GM10847 (cell line): Measurements from ENCODE around the gene AMPD3.

Experiments used
- POLR2A ChIP-seq: IDR thresholded peaks from 2 replicates; pipeline ENCODE4 v1.6.1; 2011; ENCODE audit not compliant: insufficient read length; ENCODE audit errors: extremely low read depth

Gene AMPD3

GRCh38 chr11:10520562-10520961 lies 65.5 kb downstream of the AMPD3 start:
- no peak for TF ChIP-seq POLR2A

GRCh38 chr11:10522276-10522675 lies 67.2 kb downstream of the AMPD3 start:
- TF ChIP-seq POLR2A = no peak

- TF ChIP-seq POLR2A = no peak
Observed at GRCh38 chr11:10522921-10523320, 67.9 kb downstream of the AMPD3 start.

DNA sequence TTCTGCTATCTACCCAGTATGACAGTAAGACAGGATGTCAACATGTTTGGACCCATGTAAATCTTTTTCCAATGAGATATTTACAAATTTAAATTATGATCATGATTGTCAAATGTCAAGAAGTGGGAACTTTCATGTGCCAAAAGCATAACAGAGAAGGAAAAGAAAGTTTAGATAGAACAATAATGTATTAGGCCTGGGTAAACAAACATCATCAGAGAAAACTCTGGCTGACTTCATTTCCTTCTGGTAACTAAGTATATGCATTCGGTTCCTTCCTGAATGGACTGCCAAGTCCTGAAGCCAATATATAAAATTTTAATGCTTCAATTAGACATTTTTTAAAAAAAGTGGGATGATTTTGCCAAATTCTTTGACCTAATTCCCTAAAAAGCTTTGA lies 69.4 kb downstream of the AMPD3 start:
- no peak for TF ChIP-seq POLR2A

GRCh38 chr11:10526974-10527918 lies 72.2 kb downstream of the AMPD3 start:
- TF ChIP-seq POLR2A = no peak

GRCh38 chr11:10528121-10528520 lies 73.1 kb downstream of the AMPD3 start:
- TF ChIP-seq POLR2A = no peak

DNA sequence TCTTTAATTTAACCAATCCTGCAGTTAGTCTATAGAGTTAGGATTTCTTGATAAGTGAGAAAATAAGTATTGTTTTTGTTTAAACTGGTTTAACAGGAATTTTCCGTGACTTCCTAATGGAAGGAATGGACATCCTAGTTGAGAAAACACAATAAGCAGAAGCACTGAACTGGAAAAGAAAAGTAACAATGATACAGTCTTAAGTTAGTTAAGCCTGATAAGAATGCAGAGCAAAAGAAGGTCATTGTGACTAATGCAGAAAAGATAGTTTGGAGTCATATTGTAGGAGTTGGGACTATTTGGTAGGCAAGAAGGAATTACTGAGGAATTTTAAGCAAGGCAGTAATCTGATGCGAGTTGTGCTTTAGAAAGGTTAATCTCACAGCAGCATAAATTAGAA lies 74.2 kb downstream of the AMPD3 start:
- TF ChIP-seq POLR2A = no peak

GRCh38 chr11:10532526-10532925 lies 77.5 kb downstream of the AMPD3 start:
- no peak for TF ChIP-seq POLR2A

DNA sequence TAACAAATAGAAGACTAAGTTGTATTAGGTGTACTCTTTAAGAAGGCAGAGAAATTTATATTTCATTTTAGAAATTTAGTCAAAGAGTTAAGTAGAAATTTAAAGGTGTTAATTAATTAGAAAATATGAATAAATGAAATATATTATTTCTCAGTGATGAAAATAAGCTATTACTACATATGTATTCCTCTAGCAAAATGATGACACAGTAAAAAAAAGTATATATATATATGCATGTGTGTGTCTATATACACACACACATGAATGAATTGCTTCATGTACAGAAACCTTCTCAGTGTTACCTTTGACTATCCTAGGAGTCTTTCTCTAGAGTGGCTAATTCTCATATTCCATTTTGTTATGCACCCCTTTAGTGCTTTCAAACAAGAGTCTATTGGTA lies 78.3 kb downstream of the AMPD3 start:
- TF ChIP-seq POLR2A = no peak

- no peak for TF ChIP-seq POLR2A
Observed at GRCh38 chr11:10534316-10534715, 79.3 kb downstream of the AMPD3 start.

GRCh38 chr11:10537600-10537999 lies 82.5 kb downstream of the AMPD3 start:
- no peak for TF ChIP-seq POLR2A

- no peak for TF ChIP-seq POLR2A
Observed at GRCh38 chr11:10538924-10539323, 83.9 kb downstream of the AMPD3 start.

GRCh38 chr11:10539339-10539738 lies 84.3 kb downstream of the AMPD3 start:
- no peak for TF ChIP-seq POLR2A

GRCh38 chr11:10540546-10540914 lies 85.5 kb downstream of the AMPD3 start:
- no peak for TF ChIP-seq POLR2A

- TF ChIP-seq POLR2A = peak; percentile 90
Observed at GRCh38 chr11:10540915-10541560, 86.0 kb downstream of the AMPD3 start, which contains the start of gene RNF141. Gene RNF141, minus strand, starts transcription at chr11:10541187. Its CDS starts 7,029 bp downstream, at chr11:10534158.

DNA sequence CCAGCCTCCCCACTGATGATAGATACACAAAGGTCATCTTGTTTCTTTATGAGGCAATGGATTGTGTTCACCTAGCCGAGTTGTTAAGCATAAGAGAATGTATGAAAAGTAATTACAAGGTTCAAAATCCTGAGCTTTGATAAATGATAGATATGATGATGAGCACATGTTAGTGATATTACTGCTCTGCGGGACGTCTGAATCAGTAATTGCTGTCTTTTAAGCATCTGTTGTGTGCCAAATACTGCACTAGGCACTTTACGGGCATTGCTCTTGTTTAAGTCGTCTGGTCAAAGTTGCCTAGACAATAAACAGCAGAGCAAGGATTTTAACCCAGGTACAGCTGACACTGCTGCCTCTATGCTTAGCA lies 86.5 kb downstream of the AMPD3 start:
- TF ChIP-seq POLR2A = no peak
